K562 (cell line): ENCODE results near the gene PRKCSH. TPM values are rescaled to one million over a fixed set of nuclear protein-coding genes. Genes with fewer than 3 reads are reported as not detected.

Experiments
- ATAC-seq: fragments of 200-7000 bp; cut with Tn5 transposase; 3 replicates; pipeline ENCODE4 v1.9.1; 2020; ENCODE audit warnings: moderate library complexity
- BruUV-seq: library from RNA; stranded (reverse); fragments of 400-500 nt; replicated peaks from 2 replicates; lab custom pipeline; 2021; lab: Mats Ljungman, UMichigan
- CTCF ChIA-PET: fragments of 300-600 bp; formaldehyde crosslinking; extraction: SDS; loops from one replicate; lab custom pipeline; 2021; ENCODE audit warnings: low intra/inter-chr PET ratio; lab: Yijun Ruan, JAX
- POLR2A ChIA-PET: fragments of 300-600, 350-650 bp; sonication (Branson Sonifier 250); formaldehyde crosslinking; extraction: SDS; loops from one replicate; lab custom pipeline; 2021; ENCODE audit warnings: antibody characterized with exemption, inconsistent platforms; lab: Yijun Ruan, JAX
- DNase-seq, 4 experiments: peaks; one replicate each; pipeline versions ENCODE4 v3.0.0 to v3.0.0-alpha.2; 2011 to 2018; ENCODE audit warnings: low spot score in 3 of 4, mixed read lengths in 3 of 4; ENCODE audit errors: extremely low read depth in 1 of 4
- FAIRE-seq: peaks from 2 replicates; lab custom pipeline; 2011; peaks lifted over from hg19 to GRCh38; lab: Jason Lieb, UNC
- H2AFZ ChIP-seq: 2 replicates; pipeline ENCODE4 v1.6.0; 2011; ENCODE audit warnings: low read depth, low read length, control low read depth, inconsistent platforms
- H3K27ac ChIP-seq: fragments of 200-600 bp; 3 replicates; pipeline ENCODE4 v1.8.0; 2011; ENCODE audit warnings: low read depth, mild to moderate bottlenecking, control low read depth, inconsistent platforms, low read length, moderate library complexity, mixed read lengths; ENCODE audit errors: extremely low read depth
- H3K27me3 ChIP-seq, 2 experiments: fragments of 300-600 bp in 1 of 2; 2 replicates in 1 of 2; 3 replicates in 1 of 2; pipeline versions ENCODE4 v1.6.0 to v1.8.0; 2011; ENCODE audit warnings: inconsistent platforms in 2 of 2, low read length in 2 of 2, mild to moderate bottlenecking in 1 of 2, mixed read lengths in 1 of 2, moderate library complexity in 1 of 2; ENCODE audit not compliant: control insufficient read depth in 2 of 2, insufficient read depth in 2 of 2
- H3K36me3 ChIP-seq: fragments of 300-600 bp; 3 replicates; pipeline ENCODE4 v1.8.0; 2011; ENCODE audit warnings: mild to moderate bottlenecking, low read length, inconsistent platforms; ENCODE audit not compliant: control insufficient read depth, insufficient read depth
- H3K4me1 ChIP-seq, 2 experiments: fragments of 200-600 bp in 1 of 2; replicated peaks in 1 of 2; 2 replicates in 1 of 2; 3 replicates in 1 of 2; pipeline versions ENCODE4 v1.5.1 to v1.8.0; 2011; ENCODE audit warnings: inconsistent platforms in 2 of 2, low read length in 2 of 2, mild to moderate bottlenecking in 1 of 2, mixed read lengths in 1 of 2, moderate library complexity in 1 of 2; ENCODE audit not compliant: control insufficient read depth in 2 of 2, insufficient read depth in 2 of 2
- H3K4me2 ChIP-seq: 2 replicates; pipeline ENCODE4 v1.6.1; 2011; ENCODE audit warnings: low read length, control low read depth, inconsistent platforms, mixed read lengths; ENCODE audit not compliant: insufficient read depth
- H3K4me3 ChIP-seq: fragments of 200-600 bp; sonication (generic), shearing (Covaris generic); 2 replicates; pipeline ENCODE4 v1.5.1; 2016; ENCODE audit warnings: control low read depth, inconsistent platforms
- H3K79me2 ChIP-seq: fragments of 200-600 bp; 3 replicates; pipeline ENCODE4 v1.8.0; 2011; ENCODE audit warnings: low read length, inconsistent platforms; ENCODE audit not compliant: control insufficient read depth, insufficient read depth
- H3K9ac ChIP-seq, 2 experiments: 2 replicates each; pipeline versions ENCODE4 v1.6.0 to v1.6.1; 2011; ENCODE audit warnings: low read depth in 2 of 2, low read length in 2 of 2, control low read depth in 1 of 2, inconsistent platforms in 1 of 2, mild to moderate bottlenecking in 1 of 2, mixed read lengths in 1 of 2; ENCODE audit not compliant: insufficient read depth in 1 of 2
- H3K9me1 ChIP-seq: one replicate; pipeline ENCODE4 v1.6.0; 2011; ENCODE audit warnings: inconsistent platforms, mild to moderate bottlenecking, low read length, moderate library complexity; ENCODE audit not compliant: control insufficient read depth, insufficient read depth
- H3K9me3 ChIP-seq: replicated peaks from 2 replicates; pipeline ENCODE4 v1.5.1; 2011; ENCODE audit warnings: low read depth, low read length, inconsistent platforms; ENCODE audit not compliant: control insufficient read depth, insufficient read depth
- H4K20me1 ChIP-seq: replicated peaks from 2 replicates; pipeline ENCODE4 v1.6.1; 2011; ENCODE audit warnings: low read length, inconsistent platforms, mixed read lengths; ENCODE audit not compliant: control insufficient read depth, insufficient read depth
- ATF2 ChIP-seq: sonication (generic); formaldehyde crosslinking; IDR thresholded peaks from 2 replicates; pipeline ENCODE4 v1.8.1; 2022; ENCODE audit warnings: missing genetic modification reagents
- CEBPG ChIP-seq, 3 experiments: fragments of 200-800 bp in 1 of 3; sonication (Bioruptor generic) in 1 of 3; sonication (generic) in 1 of 3; formaldehyde crosslinking in 1 of 3; IDR thresholded peaks in 2 of 3; conservative IDR thresholded peaks in 1 of 3; 2 replicates each; pipeline versions ENCODE4 v1.6.1 to v1.8.0; 2016 to 2022; ENCODE audit warnings: missing compliant biosample characterization in 2 of 3, missing genetic modification characterization in 2 of 3, mild to moderate bottlenecking in 1 of 3, missing genetic modification reagents in 1 of 3
- EHMT2 ChIP-seq: fragments of 450-650 bp; IDR thresholded peaks from 2 replicates; pipeline ENCODE4 v1.6.1; 2018; ENCODE audit warnings: antibody characterized with exemption
- IRF2 ChIP-seq: sonication (generic); formaldehyde crosslinking; IDR thresholded peaks from 2 replicates; pipeline ENCODE4 v1.8.1; 2022; ENCODE audit warnings: mild to moderate bottlenecking, missing genetic modification reagents
- MCM7 ChIP-seq, 2 experiments: fragments of 450-650 bp; IDR thresholded peaks; 2 replicates each; pipeline ENCODE4 v1.6.1; 2016 to 2018
- MEF2D ChIP-seq: conservative IDR thresholded peaks from 2 replicates; pipeline ENCODE4 v1.6.1; 2016; ENCODE audit warnings: low read depth, missing genetic modification characterization, missing compliant biosample characterization
- STAT5A ChIP-seq: IDR thresholded peaks from 2 replicates; pipeline ENCODE4 v1.6.1; 2012; ENCODE audit warnings: low read length, inconsistent platforms, borderline replicate concordance
- TFAM ChIP-seq: fragments of 250-450 bp; sonication (Bioruptor Pico); conservative IDR thresholded peaks from 2 replicates; pipeline ENCODE4 v1.5.0; 2021; ENCODE audit warnings: mild to moderate bottlenecking, moderate library complexity
- WGBS: fragments of 100-300 bp; shearing (Covaris generic); methylation state at CpG from one replicate; pipeline ENCODE4 v1.1.6; 2016; ENCODE audit warnings: low coverage, mixed read lengths; ENCODE audit not compliant: insufficient coverage; ENCODE audit errors: missing lambda C conversion rate; 5-methylcytosine and 5-hydroxymethylcytosine counted together
- in situ Hi-C: fragments of 300-500 bp; cut with MboI; formaldehyde crosslinking; loops from 4 replicates; pipeline ENCODE4 v1.15.0; 2018; ENCODE audit warnings: inconsistent platforms, mixed read lengths
- intact Hi-C: fragments of 100-400 bp; cut with micrococcal nuclease; formaldehyde crosslinking; loops from 2 replicates; pipeline ENCODE4 v1.14.2; 2022
- polyA plus RNA-seq, 8 experiments: library from polyadenylated mRNA; depleted of rRNA in 4 of 8; stranded (reverse) in 5 of 8; unstranded in 3 of 8; fragments of >200 nt; fragmentation: Nextera tagmentation in 2 of 8; fragmentation: Illumina TruSeq in 1 of 8; extraction: Ambion mirVana in 2 of 8; extraction: Trizol in 1 of 8; gene quantifications; 2 replicates each; pipeline versions ENCODE4 v1.2.1 to v1.2.3, GENCODE V29; 2011 to 2014; ENCODE audit warnings: inconsistent platforms in 1 of 8, missing spikeins in 1 of 8
- total RNA-seq, 7 experiments: library from RNA; depleted of rRNA in 6 of 7; stranded (reverse); fragments of >200 nt in 6 of 7; fragmentation: Illumina TruSeq in 2 of 7; extraction: Trizol in 2 of 7; gene quantifications; 2 replicates each; pipeline versions ENCODE4 v1.2.1 to v1.2.3, GENCODE V29; 2011 to 2021; ENCODE audit warnings: low replicate concordance in 1 of 7
- TF ChIP-seq, protein P1 (sequence below), 2 experiments: fragments of 450-650 bp in 1 of 2; sonication (generic) in 1 of 2; formaldehyde crosslinking in 1 of 2; IDR thresholded peaks; 2 replicates each; pipeline versions ENCODE4 v1.7.1 to v1.9.0; 2016 to 2022; ENCODE audit warnings: inconsistent platforms in 1 of 2, mild to moderate bottlenecking in 1 of 2, missing genetic modification reagents in 1 of 2

PRKCSH gene
- total and polyA plus RNA-seq, 9 of the 15 experiments (the other 6 are each of a cell fraction or from before 2014, with no cell fraction given): 2.3 to 297 (median 48.1) TPM

- POLR2A ChIA-PET: interaction anchor here (0.6 to 0.7 kb wide), 2 partner anchors 194 to 308 kb away, joined by 4 read pairs; no protein-coding TSS in a partner anchor
- Histone ChIP-seq H3K79me2 (no peaks in the 10 kb centered on the region), H3K27me3 (peaks cover 0 to 9% of the 10 kb centered on the region in 2 experiments; a peak in 3 of 5 replicates), H3K9me3 (no peaks in the 10 kb centered on the region), H3K4me2 (no peak overlapping the region), H4K20me1 (0 out of 2 replicates have a peak, but pooled peaks cover 4% of the 10 kb centered on the region), H3K27ac (no peak overlapping the region), H3K9me1 (no peaks in the 10 kb centered on the region), H3K36me3 (no peaks in the 10 kb centered on the region), H3K4me3 (no peak overlapping the region), H3K4me1 (peaks cover 0 to 37% of the 10 kb centered on the region in 2 experiments; a peak in 3 of 5 replicates), H3K9ac (peak overlapping the region in 1 of 2 experiments; percentile 45; a peak in 2 of 4 replicates), H2AFZ (no peak overlapping the region)
- CTCF ChIA-PET: no interaction called here
- no peak for FAIRE-seq
- intact Hi-C loops (no loop called here), in situ Hi-C loops (no loop called here)
- peak in 3 of 4 experiments; percentile 42 to 69 (median 68) for DNase-seq
- TF ChIP-seq TFAM (CRISPR knock-in tag): no peak
- no peak for TF ChIP-seq CEBPG (CRISPR knock-in tag; IDR thresholded peaks at IDR 0.05)
- no peak for TF ChIP-seq CEBPG (tag; conservative IDR thresholded peaks at IDR 0.05 in 1 of 2, IDR thresholded peaks at IDR 0.05 in 1 of 2)
- TF ChIP-seq IRF2 (CRISPR knock-in tag): no peak
- TF ChIP-seq, protein P1, sequence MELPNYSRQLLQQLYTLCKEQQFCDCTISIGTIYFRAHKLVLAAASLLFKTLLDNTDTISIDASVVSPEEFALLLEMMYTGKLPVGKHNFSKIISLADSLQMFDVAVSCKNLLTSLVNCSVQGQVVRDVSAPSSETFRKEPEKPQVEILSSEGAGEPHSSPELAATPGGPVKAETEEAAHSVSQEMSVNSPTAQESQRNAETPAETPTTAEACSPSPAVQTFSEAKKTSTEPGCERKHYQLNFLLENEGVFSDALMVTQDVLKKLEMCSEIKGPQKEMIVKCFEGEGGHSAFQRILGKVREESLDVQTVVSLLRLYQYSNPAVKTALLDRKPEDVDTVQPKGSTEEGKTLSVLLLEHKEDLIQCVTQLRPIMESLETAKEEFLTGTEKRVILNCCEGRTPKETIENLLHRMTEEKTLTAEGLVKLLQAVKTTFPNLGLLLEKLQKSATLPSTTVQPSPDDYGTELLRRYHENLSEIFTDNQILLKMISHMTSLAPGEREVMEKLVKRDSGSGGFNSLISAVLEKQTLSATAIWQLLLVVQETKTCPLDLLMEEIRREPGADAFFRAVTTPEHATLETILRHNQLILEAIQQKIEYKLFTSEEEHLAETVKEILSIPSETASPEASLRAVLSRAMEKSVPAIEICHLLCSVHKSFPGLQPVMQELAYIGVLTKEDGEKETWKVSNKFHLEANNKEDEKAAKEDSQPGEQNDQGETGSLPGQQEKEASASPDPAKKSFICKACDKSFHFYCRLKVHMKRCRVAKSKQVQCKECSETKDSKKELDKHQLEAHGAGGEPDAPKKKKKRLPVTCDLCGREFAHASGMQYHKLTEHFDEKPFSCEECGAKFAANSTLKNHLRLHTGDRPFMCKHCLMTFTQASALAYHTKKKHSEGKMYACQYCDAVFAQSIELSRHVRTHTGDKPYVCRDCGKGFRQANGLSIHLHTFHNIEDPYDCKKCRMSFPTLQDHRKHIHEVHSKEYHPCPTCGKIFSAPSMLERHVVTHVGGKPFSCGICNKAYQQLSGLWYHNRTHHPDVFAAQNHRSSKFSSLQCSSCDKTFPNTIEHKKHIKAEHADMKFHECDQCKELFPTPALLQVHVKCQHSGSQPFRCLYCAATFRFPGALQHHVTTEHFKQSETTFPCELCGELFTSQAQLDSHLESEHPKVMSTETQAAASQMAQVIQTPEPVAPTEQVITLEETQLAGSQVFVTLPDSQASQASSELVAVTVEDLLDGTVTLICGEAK (IDR thresholded peaks at IDR 0.05): no peak
- TF ChIP-seq, protein P1 (CRISPR knock-in tag; IDR thresholded peaks at IDR 0.05): no peak
- TF ChIP-seq MEF2D (tag): no peak
- TF ChIP-seq STAT5A: no peak
- TF ChIP-seq EHMT2: no peak
- TF ChIP-seq ATF2 (CRISPR knock-in tag): no peak
- no peak for TF ChIP-seq MCM7 (IDR thresholded peaks at IDR 0.05)
- no peak; the same call in 1 of the 3 replicates for ATAC-seq
- 5% methylated on average over 12 of the region's 18 CpGs for WGBS
- BruUV-seq: no TSS peak
These were observed 21.7 kb downstream of the PRKCSH start for GRCh38 chr19:11457115-11457514.
